Measurements from ENCODE around the gene BCR. TPM values are rescaled to one million over a fixed set of nuclear protein-coding genes. Genes with fewer than 3 reads are reported as not detected.

BCR gene
- total RNA-seq, 1 donor from 2014 or later = 57.2 TPM

- H3K27me3 ChIP-seq (ENCODE audit: low read depth) = no peaks in the 10 kb centered on the region
- H3K36me3 ChIP-seq = no peaks in the 10 kb centered on the region
- peaks cover 70% of the 10 kb centered on the region for H3K4me1 ChIP-seq
- peak overlapping the region; percentile 77 for H3K27ac ChIP-seq
- no peak overlapping the region for H3K4me3 ChIP-seq
- peak; percentile 1 for DNase-seq
- ATAC-seq = no peak
- no peak for TF ChIP-seq CTCF (IDR thresholded peaks at IDR 0.05)
- H3K9me3 ChIP-seq = no peaks in the 10 kb centered on the region
- intact Hi-C loops (cut with DNase I) = no loop called here
These were observed 47.1 kb downstream of the BCR start for GRCh38 chr22:23227380-23227779.

DNA sequence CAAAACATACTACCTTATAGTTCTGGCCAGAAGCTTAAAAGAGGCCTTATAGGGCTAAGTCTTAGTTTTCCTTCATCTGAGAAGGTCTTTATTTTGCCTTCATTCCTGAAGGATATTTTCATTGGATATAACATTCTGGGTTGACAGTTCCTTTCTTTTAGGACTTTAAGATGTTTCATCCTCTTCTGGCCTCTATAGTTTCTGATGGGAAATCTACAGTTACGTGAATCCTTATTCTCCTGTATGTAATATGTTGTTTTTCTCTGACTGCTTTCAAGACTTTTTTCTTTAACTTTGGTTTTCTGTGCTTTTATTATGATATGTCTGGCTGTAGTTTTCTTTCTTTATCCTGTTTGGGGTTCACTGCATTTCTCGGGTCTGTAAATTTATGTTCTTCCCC, 48.2 kb downstream of the BCR start:
- intact Hi-C loops (cut with DNase I) = no loop called here
- DNase-seq (no peak), ATAC-seq (no peak)
- Histone ChIP-seq H3K27ac (no peak overlapping the region), H3K4me1 (peaks cover 69% of the 10 kb centered on the region), H3K36me3 (no peaks in the 10 kb centered on the region), H3K4me3 (no peak overlapping the region), H3K27me3 (ENCODE audit: low read depth) (no peaks in the 10 kb centered on the region), H3K9me3 (no peaks in the 10 kb centered on the region)
- TF ChIP-seq CTCF (IDR thresholded peaks at IDR 0.05) = no peak

- Histone ChIP-seq H3K4me1 (peaks cover 69% of the 10 kb centered on the region), H3K27ac (peak overlapping the region; percentile 24), H3K27me3 (ENCODE audit: low read depth) (no peaks in the 10 kb centered on the region), H3K9me3 (no peaks in the 10 kb centered on the region), H3K4me3 (no peak overlapping the region), H3K36me3 (no peaks in the 10 kb centered on the region)
- no peak for TF ChIP-seq CTCF (IDR thresholded peaks at IDR 0.05)
- intact Hi-C loops (cut with DNase I) = no loop called here
- peak; percentile 2 for DNase-seq
- ATAC-seq = no peak
These were observed 49.3 kb downstream of the BCR start for GRCh38 chr22:23229646-23230045.

DNA sequence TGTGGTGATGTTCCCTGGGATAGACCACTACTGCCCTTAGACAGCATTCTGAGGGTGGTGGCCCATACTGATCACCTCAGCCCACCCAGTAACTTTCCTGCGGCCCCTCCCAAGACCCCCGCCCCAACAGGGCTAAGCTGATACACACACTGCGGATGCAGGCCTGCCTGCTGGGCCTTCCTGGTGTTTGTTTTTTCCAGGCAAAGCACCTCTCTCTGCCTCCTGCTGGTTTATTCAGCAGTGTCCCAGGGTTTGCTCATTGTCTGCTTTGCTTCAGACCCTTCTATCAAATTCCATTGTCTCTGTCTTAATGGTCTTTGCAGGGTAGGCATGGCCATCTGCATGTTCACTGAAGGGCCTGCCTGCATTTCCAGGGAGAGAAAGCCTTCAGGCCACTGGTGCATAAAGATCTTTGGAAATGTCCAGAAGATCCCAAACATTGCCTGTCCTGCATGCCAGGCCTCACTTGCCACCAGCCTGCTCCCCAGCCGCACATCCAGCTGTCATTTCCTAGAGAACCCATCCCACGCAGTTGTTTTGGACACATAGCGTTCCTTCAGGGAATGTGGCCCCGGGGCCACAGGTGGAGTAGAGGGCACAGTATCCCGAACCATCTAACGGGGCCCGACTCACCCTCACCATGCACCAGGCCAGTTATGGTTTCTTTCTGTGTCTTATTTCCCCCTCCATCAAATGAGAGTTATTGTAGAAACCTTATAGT, 50.2 kb downstream of the BCR start:
- Histone ChIP-seq H3K36me3 (no peaks in the 10 kb centered on the region), H3K4me3 (no peak overlapping the region), H3K27ac (no peak overlapping the region), H3K9me3 (no peaks in the 10 kb centered on the region), H3K27me3 (ENCODE audit: low read depth) (no peaks in the 10 kb centered on the region), H3K4me1 (peaks cover 60% of the 10 kb centered on the region)
- intact Hi-C loops (cut with DNase I) = no loop called here
- ATAC-seq (no peak), DNase-seq (peak; percentile 16)
- TF ChIP-seq CTCF (IDR thresholded peaks at IDR 0.05) = no peak

- Histone ChIP-seq H3K4me1 (peaks cover 53% of the 10 kb centered on the region), H3K27ac (peak overlapping the region; percentile 57)
- peak; percentile 49 to 77 for ATAC-seq
These were observed 51.3 kb downstream of the BCR start for GRCh38 chr22:23231471-23232093.

More at GRCh38 chr22:23231471-23232093, 51.3 kb downstream of the BCR start:
- H3K9me3 ChIP-seq = no peaks in the 10 kb centered on the region
- intact Hi-C loops (cut with DNase I) = no loop called here
- H3K27me3 ChIP-seq (ENCODE audit: low read depth) = no peaks in the 10 kb centered on the region
- H3K36me3 ChIP-seq = no peaks in the 10 kb centered on the region
- peak; percentile 57 for DNase-seq
- no peak overlapping the region for H3K4me3 ChIP-seq
- TF ChIP-seq CTCF (IDR thresholded peaks at IDR 0.05) = no peak
